ENCODE measurements around the gene IPMK. TPM values are rescaled to one million over a fixed set of nuclear protein-coding genes. Genes with fewer than 3 reads are reported as not detected.
"Not testable (repeated sequence)": the region's sequence is repeated elsewhere in the genome, so short reads cannot be mapped to it uniquely, and the experiment has no call there.

IPMK gene
- total RNA-seq, 1 experiment from 2014 or later = 5.5 TPM

DNA sequence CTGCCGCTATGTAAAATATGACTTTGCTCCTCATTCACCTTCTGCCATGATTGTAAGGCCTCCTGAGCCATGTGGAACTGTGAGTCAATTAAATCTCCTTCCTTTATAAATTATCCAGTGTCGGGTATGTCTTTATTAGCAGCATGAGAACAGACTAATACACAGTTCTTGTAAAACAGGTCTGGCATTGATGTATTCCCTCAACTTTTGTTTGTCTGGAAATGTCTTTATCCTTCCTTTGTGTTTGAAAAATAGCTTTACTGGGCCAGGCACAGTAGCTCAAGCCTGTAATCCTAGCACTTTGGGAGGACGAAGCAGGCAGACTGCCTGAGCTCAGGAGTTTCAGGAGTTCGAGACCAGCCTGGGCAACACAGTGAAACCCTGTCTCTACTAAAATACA is 14.5 kb downstream of the IPMK start:
- no peak overlapping the region for H3K9ac ChIP-seq (ENCODE audit: low read length)
- H3K9me2 ChIP-seq (ENCODE audit: insufficient read depth) = no peaks in the 10 kb centered on the region
- no peaks in the 10 kb centered on the region for H3K4me1 ChIP-seq (ENCODE audit: control insufficient read depth in 1 of 2, insufficient read depth in 2 of 2, low read length in 2 of 2)
- H3K27ac ChIP-seq (ENCODE audit: low read depth, low read length) = no peak overlapping the region
- H3K79me2 ChIP-seq (ENCODE audit: insufficient read depth, low read length) = no peaks in the 10 kb centered on the region
- RAD21 ChIA-PET (ENCODE audit: low non-redundant PET in 1 of 2, low total read pairs in 2 of 2, uncharacterized antibody in 2 of 2, unreplicated experiment in 2 of 2) = no interaction called here
- no peak overlapping the region for H2AFZ ChIP-seq (ENCODE audit: low read depth, low read length, poor library complexity, severe bottlenecking)
- POLR2A ChIA-PET = no interaction called here
- no peak for DNase-seq (ENCODE audit: low read depth, low spot score)
- no peaks in the 10 kb centered on the region for H3K27me3 ChIP-seq (ENCODE audit: insufficient read depth, low read length)
- H3K9me3 ChIP-seq (ENCODE audit: control insufficient read depth in 1 of 2, insufficient read depth in 1 of 2, low read depth in 1 of 2, low read length in 2 of 2) = no peaks in the 10 kb centered on the region
- no peaks in the 10 kb centered on the region for H4K20me1 ChIP-seq (ENCODE audit: insufficient read depth)
- intact Hi-C loops (cut with micrococcal nuclease) = no loop called here
- H3K36me3 ChIP-seq (ENCODE audit: control insufficient read depth in 1 of 2, insufficient read depth in 2 of 2, low read length in 2 of 2) = no peaks in the 10 kb centered on the region
- CTCF ChIA-PET = interaction anchor here (1.1 kb wide), 1 partner anchor 76 kb away, joined by 3 read pairs; no protein-coding TSS in a partner anchor
- TF ChIP-seq ZNF274 (IDR thresholded peaks at IDR 0.05; ENCODE audit: low read depth, low read length) (no peak), EZH2phosphoT487 (IDR thresholded peaks at IDR 0.05; ENCODE audit: borderline replicate concordance) (no peak), SIN3A (IDR thresholded peaks at IDR 0.05; ENCODE audit: low read depth) (no peak), ELF1 (IDR thresholded peaks at IDR 0.05; ENCODE audit: borderline replicate concordance, low read depth) (no peak), POLR2A (IDR thresholded peaks at IDR 0.05; ENCODE audit: borderline replicate concordance, extremely low read depth, insufficient read depth, insufficient read length) (no peak), SRF (IDR thresholded peaks at IDR 0.05; ENCODE audit: low read depth) (no peak), TCF7L2 (IDR thresholded peaks at IDR 0.05; ENCODE audit: borderline replicate concordance, extremely low read depth, insufficient read depth, insufficient read length) (no peak), SP1 (IDR thresholded peaks at IDR 0.05; ENCODE audit: low read depth) (no peak), FOSL1 (IDR thresholded peaks at IDR 0.05; ENCODE audit: low read depth) (no peak), YY1 (IDR thresholded peaks at IDR 0.05; ENCODE audit: extremely low read depth, insufficient replicate concordance, low read depth, low read length) (no peak)
- TF ChIP-seq, protein P1, sequence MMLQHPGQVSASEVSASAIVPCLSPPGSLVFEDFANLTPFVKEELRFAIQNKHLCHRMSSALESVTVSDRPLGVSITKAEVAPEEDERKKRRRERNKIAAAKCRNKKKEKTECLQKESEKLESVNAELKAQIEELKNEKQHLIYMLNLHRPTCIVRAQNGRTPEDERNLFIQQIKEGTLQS (IDR thresholded peaks at IDR 0.05) = no peak
- TF ChIP-seq, protein P2, sequence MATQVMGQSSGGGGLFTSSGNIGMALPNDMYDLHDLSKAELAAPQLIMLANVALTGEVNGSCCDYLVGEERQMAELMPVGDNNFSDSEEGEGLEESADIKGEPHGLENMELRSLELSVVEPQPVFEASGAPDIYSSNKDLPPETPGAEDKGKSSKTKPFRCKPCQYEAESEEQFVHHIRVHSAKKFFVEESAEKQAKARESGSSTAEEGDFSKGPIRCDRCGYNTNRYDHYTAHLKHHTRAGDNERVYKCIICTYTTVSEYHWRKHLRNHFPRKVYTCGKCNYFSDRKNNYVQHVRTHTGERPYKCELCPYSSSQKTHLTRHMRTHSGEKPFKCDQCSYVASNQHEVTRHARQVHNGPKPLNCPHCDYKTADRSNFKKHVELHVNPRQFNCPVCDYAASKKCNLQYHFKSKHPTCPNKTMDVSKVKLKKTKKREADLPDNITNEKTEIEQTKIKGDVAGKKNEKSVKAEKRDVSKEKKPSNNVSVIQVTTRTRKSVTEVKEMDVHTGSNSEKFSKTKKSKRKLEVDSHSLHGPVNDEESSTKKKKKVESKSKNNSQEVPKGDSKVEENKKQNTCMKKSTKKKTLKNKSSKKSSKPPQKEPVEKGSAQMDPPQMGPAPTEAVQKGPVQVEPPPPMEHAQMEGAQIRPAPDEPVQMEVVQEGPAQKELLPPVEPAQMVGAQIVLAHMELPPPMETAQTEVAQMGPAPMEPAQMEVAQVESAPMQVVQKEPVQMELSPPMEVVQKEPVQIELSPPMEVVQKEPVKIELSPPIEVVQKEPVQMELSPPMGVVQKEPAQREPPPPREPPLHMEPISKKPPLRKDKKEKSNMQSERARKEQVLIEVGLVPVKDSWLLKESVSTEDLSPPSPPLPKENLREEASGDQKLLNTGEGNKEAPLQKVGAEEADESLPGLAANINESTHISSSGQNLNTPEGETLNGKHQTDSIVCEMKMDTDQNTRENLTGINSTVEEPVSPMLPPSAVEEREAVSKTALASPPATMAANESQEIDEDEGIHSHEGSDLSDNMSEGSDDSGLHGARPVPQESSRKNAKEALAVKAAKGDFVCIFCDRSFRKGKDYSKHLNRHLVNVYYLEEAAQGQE (IDR thresholded peaks at IDR 0.05; ENCODE audit: low read depth) = no peak
- no peak overlapping the region for H3K4me2 ChIP-seq (ENCODE audit: low read length)
- H3K4me3 ChIP-seq (replicated peaks in 1 of 2; ENCODE audit: low read depth in 1 of 2, low read length in 2 of 2) = no peak overlapping the region
- no TSS peak for BruUV-seq (replicated peaks)
- no peak for ATAC-seq

DNA sequence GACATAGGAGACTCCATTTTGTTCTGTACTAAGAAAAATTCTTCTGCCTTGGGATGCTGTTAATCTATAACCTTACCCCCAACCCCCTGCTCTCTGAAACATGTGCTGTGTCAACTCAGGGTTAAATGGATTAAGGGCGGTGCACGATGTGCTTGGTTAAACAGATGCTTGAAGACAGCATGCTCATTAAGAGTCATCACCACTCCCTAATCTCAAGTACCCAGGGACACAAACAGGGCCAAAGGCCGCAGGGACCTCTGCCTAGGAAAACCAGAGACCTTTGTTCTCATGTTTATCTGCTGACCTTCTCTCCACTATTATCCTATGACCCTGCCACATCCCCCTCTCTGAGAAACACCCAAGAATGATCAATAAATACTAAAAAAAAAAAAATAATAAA is 23.0 kb downstream of the IPMK start:
- H3K4me3 ChIP-seq (replicated peaks in 1 of 2; ENCODE audit: low read depth in 1 of 2, low read length in 2 of 2); H4K20me1 ChIP-seq (ENCODE audit: insufficient read depth); H3K27ac ChIP-seq (ENCODE audit: low read depth, low read length); H3K27me3 ChIP-seq (ENCODE audit: insufficient read depth, low read length); CTCF ChIA-PET; intact Hi-C loops (cut with micrococcal nuclease); BruUV-seq (replicated peaks); DNase-seq (ENCODE audit: low read depth, low spot score); H3K9me2 ChIP-seq (ENCODE audit: insufficient read depth); H3K79me2 ChIP-seq (ENCODE audit: insufficient read depth, low read length); H3K4me1 ChIP-seq (ENCODE audit: control insufficient read depth in 1 of 2, insufficient read depth in 2 of 2, low read length in 2 of 2); H2AFZ ChIP-seq (ENCODE audit: low read depth, low read length, poor library complexity, severe bottlenecking); POLR2A ChIA-PET; RAD21 ChIA-PET (ENCODE audit: low non-redundant PET in 1 of 2, low total read pairs in 2 of 2, uncharacterized antibody in 2 of 2, unreplicated experiment in 2 of 2); H3K36me3 ChIP-seq (ENCODE audit: control insufficient read depth in 1 of 2, insufficient read depth in 2 of 2, low read length in 2 of 2); H3K9me3 ChIP-seq (ENCODE audit: control insufficient read depth in 1 of 2, insufficient read depth in 1 of 2, low read depth in 1 of 2, low read length in 2 of 2); H3K9ac ChIP-seq (ENCODE audit: low read length); ATAC-seq; H3K4me2 ChIP-seq (ENCODE audit: low read length): not testable (repeated sequence)

DNA sequence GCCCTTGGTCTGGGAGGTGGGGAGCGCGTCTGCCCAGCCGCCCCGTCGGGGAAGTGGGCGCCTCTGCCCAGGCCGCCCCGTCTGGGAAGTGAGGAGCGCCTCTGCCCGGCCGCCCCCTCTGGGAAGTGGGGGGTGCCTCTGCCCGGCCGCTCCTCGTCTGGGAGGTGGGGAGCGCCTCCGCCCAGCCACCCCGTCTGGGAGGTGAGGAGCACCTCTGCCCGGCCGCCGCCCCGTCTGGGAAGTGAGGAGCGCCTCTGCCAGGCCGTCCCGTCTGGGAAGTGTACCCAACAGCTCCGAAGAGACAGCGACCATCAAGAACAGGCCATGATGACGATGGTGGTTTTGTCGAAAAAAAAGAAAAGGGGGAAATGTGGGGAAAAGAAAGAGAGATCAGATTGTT is 23.5 kb downstream of the IPMK start:
- RAD21 ChIA-PET (ENCODE audit: low non-redundant PET in 1 of 2, low total read pairs in 2 of 2, uncharacterized antibody in 2 of 2, unreplicated experiment in 2 of 2); POLR2A ChIA-PET; H3K9ac ChIP-seq (ENCODE audit: low read length); H3K9me3 ChIP-seq (ENCODE audit: control insufficient read depth in 1 of 2, insufficient read depth in 1 of 2, low read depth in 1 of 2, low read length in 2 of 2); H3K36me3 ChIP-seq (ENCODE audit: control insufficient read depth in 1 of 2, insufficient read depth in 2 of 2, low read length in 2 of 2); H3K27ac ChIP-seq (ENCODE audit: low read depth, low read length); BruUV-seq (replicated peaks); intact Hi-C loops (cut with micrococcal nuclease); H4K20me1 ChIP-seq (ENCODE audit: insufficient read depth); ATAC-seq; DNase-seq (ENCODE audit: low read depth, low spot score); H3K79me2 ChIP-seq (ENCODE audit: insufficient read depth, low read length); H3K9me2 ChIP-seq (ENCODE audit: insufficient read depth); CTCF ChIA-PET; H3K4me3 ChIP-seq (replicated peaks in 1 of 2; ENCODE audit: low read depth in 1 of 2, low read length in 2 of 2); H3K4me2 ChIP-seq (ENCODE audit: low read length); H3K27me3 ChIP-seq (ENCODE audit: insufficient read depth, low read length); H2AFZ ChIP-seq (ENCODE audit: low read depth, low read length, poor library complexity, severe bottlenecking): not testable (repeated sequence)
- peaks cover 0 to 14% of the 10 kb centered on the region in 2 experiments; a peak in 1 of 4 replicates for H3K4me1 ChIP-seq (ENCODE audit: control insufficient read depth in 1 of 2, insufficient read depth in 2 of 2, low read length in 2 of 2)

All from HCT116 (cell line).